A673 (cell line): ENCODE measurements around the gene IL1RAP. TPM values are rescaled to one million over a fixed set of nuclear protein-coding genes. Genes with fewer than 3 reads are reported as not detected.
A peak's percentile ranks its signal among the peaks of the same experiment; 100 is the strongest.

Experiments used
- BruUV-seq: library from RNA; stranded (reverse); fragments of 400-500 nt; replicated peaks from 2 replicates; lab custom pipeline; 2021; lab: Mats Ljungman, UMichigan
- CTCF ChIA-PET: fragments of 300-600 bp; sonication (Branson Sonifier 250); formaldehyde crosslinking; loops from one replicate; lab custom pipeline; 2022; ENCODE audit warnings: antibody characterized with exemption; lab: Charles Lee
- POLR2A ChIA-PET: fragments of 300-600 bp; sonication (Branson Sonifier 250); formaldehyde crosslinking; loops from one replicate; lab custom pipeline; 2022; ENCODE audit warnings: antibody characterized with exemption; ENCODE audit not compliant: low non-redundant PET; lab: Charles Lee
- DNase-seq: peaks from one replicate; pipeline ENCODE4 v3.0.0-alpha.2; 2015; ENCODE audit warnings: low spot score
- H3K27ac ChIP-seq: fragments of 200-600 bp; sonication (generic); 2 replicates; pipeline ENCODE4 v1.5.1; 2016; ENCODE audit warnings: mixed run types, low read depth, mild to moderate bottlenecking, mixed read lengths, antibody characterized with exemption, low read length; ENCODE audit not compliant: poor library complexity, severe bottlenecking
- H3K27me3 ChIP-seq: fragments of 200-600 bp; sonication (generic); replicated peaks from 2 replicates; pipeline ENCODE4 v1.6.1; 2017; ENCODE audit warnings: mixed run types, low read depth, mild to moderate bottlenecking, mixed read lengths, antibody characterized with exemption, low read length; ENCODE audit not compliant: insufficient read depth, poor library complexity
- H3K36me3 ChIP-seq: fragments of 200-600 bp; sonication (generic); 2 replicates; pipeline ENCODE4 v1.6.1; 2016; ENCODE audit warnings: mixed run types, mild to moderate bottlenecking, mixed read lengths, antibody characterized with exemption, low read length; ENCODE audit not compliant: insufficient read depth, poor library complexity, severe bottlenecking
- H3K4me1 ChIP-seq: fragments of 200-600 bp; sonication (generic); 2 replicates; pipeline ENCODE4 v1.6.1; 2017; ENCODE audit warnings: mixed run types, mild to moderate bottlenecking, mixed read lengths, antibody characterized with exemption, low read length; ENCODE audit not compliant: insufficient read depth, poor library complexity, severe bottlenecking
- H3K4me3 ChIP-seq: fragments of 200-600 bp; sonication (generic); 2 replicates; pipeline ENCODE4 v1.5.1; 2016; ENCODE audit warnings: low read depth, mixed run types, mild to moderate bottlenecking, mixed read lengths, low read length; ENCODE audit not compliant: poor library complexity, severe bottlenecking
- H3K9me3 ChIP-seq: fragments of 200-600 bp; sonication (generic); 2 replicates; pipeline ENCODE4 v1.6.1; 2016; ENCODE audit warnings: mixed run types, low read depth, mild to moderate bottlenecking, mixed read lengths, antibody characterized with exemption, low read length; ENCODE audit not compliant: poor library complexity, severe bottlenecking
- EZH2 ChIP-seq: fragments of 200-600 bp; sonication (generic); IDR thresholded peaks from 2 replicates; pipeline ENCODE4 v1.6.1; 2017; ENCODE audit warnings: borderline replicate concordance, low read depth, mild to moderate bottlenecking, mixed read lengths, antibody characterized with exemption, low read length; ENCODE audit not compliant: poor library complexity, severe bottlenecking
- intact Hi-C: fragments of 100-400 bp; cut with micrococcal nuclease; formaldehyde crosslinking; loops from one replicate; pipeline ENCODE4 v1.10.0; 2022; ENCODE audit not compliant: unreplicated experiment
- total RNA-seq: library from RNA; stranded (reverse); gene quantifications from 2 replicates; pipeline ENCODE4 v1.2.3, GENCODE V29; 2021
- TF ChIP-seq, protein P1 (sequence below): fragments of 300-800, 200-600 bp; sonication (generic); conservative IDR thresholded peaks from 2 replicates; pipeline ENCODE4 v1.5.1; 2017; ENCODE audit warnings: low read depth, mild to moderate bottlenecking, antibody characterized with exemption, low read length, moderate library complexity, mixed read lengths

The IL1RAP gene
- total RNA-seq, 1 experiment from 2014 or later = 207 TPM

DNA sequence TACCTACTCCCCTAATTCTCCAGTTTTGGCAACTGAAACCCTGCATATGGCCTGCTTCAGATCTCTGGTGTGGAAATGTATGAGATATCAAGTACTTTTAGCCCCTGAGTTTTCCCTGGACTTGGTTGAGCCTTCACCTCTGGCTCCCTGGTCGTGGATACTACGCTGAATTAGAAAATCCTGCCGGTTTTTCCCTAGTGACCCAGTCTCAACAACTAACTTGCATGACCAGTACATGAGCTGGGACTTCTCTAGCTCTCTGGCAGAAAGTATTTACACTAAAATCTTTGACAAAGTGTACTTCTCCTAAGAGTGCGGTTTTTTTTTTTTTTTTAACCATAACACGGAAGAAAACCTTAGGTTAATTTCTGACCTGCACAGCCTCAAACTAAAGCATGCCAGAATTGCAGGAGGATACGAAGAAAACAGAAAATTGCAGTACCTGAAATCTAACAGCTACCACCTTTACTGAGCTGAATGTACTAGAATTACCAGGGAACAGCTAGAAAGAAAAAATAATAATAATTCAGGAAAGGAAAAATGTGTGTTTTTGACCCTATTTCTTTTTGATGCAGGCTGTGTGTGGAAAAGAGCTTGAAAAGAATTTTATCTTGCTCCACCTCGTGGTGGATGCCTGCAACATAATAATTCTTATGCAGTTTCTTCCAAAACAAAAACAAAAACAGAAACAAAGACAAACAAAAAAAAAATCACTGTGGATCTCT lies 183.1 kb downstream of the IL1RAP start:
- peaks cover 73% of the 10 kb centered on the region for H3K4me1 ChIP-seq
- no peaks in the 10 kb centered on the region for H3K9me3 ChIP-seq
- no peaks in the 10 kb centered on the region for H3K36me3 ChIP-seq
- peak; percentile 87 for DNase-seq
- H3K27ac ChIP-seq = peak overlapping the region; percentile 92
- intact Hi-C loops = loop anchor here (1.0 to 10.0 kb wide), 7 partner anchors 102 to 1195 kb away; partner anchors contain the start of gene TMEM207
- CTCF ChIA-PET = interaction anchor here (0.6 to 1.8 kb wide), 10 partner anchors 16 to 736 kb away, joined by 3 to 7 read pairs (median 4); partner anchors contain the start of gene IL1RAP
- peak overlapping the region; percentile 15 for H3K4me3 ChIP-seq
- no peaks in the 10 kb centered on the region for H3K27me3 ChIP-seq
- no TSS peak for BruUV-seq
- POLR2A ChIA-PET = interaction anchor here (0.7 kb wide), 2 partner anchors 162 to 163 kb away, joined by 10 to 15 read pairs; no protein-coding TSS in a partner anchor
- TF ChIP-seq, protein P1, sequence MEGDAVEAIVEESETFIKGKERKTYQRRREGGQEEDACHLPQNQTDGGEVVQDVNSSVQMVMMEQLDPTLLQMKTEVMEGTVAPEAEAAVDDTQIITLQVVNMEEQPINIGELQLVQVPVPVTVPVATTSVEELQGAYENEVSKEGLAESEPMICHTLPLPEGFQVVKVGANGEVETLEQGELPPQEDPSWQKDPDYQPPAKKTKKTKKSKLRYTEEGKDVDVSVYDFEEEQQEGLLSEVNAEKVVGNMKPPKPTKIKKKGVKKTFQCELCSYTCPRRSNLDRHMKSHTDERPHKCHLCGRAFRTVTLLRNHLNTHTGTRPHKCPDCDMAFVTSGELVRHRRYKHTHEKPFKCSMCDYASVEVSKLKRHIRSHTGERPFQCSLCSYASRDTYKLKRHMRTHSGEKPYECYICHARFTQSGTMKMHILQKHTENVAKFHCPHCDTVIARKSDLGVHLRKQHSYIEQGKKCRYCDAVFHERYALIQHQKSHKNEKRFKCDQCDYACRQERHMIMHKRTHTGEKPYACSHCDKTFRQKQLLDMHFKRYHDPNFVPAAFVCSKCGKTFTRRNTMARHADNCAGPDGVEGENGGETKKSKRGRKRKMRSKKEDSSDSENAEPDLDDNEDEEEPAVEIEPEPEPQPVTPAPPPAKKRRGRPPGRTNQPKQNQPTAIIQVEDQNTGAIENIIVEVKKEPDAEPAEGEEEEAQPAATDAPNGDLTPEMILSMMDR = peak; percentile 79
- no peak for TF ChIP-seq EZH2

DNA sequence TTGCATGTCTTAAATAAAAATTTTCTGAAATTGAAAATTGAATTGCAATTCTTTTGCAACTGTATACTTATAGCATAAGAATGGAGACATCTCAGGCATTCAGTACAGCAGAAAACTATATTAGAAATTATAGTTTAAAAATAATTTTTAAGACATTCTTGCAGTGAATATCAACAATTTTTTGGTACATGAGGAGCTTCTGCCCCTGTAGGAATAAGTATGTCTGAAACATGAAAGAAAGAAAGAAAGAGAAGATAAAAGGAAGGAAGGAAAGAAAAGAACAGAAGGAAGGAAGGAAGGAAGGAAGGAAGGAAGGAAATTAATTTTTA lies 183.6 kb downstream of the IL1RAP start:
- H3K4me1 ChIP-seq = peaks cover 68% of the 10 kb centered on the region
- no peaks in the 10 kb centered on the region for H3K36me3 ChIP-seq
- H3K27ac ChIP-seq = peak overlapping the region; percentile 92
- BruUV-seq = no TSS peak
- H3K4me3 ChIP-seq = peak overlapping the region; percentile 15
- no peak for DNase-seq
- ChIA-PET POLR2A (interaction anchor here (0.7 kb wide), 2 partner anchors 163 to 164 kb away, joined by 10 to 15 read pairs; no protein-coding TSS in a partner anchor), CTCF (interaction anchor here (0.7 to 1.8 kb wide), 8 partner anchors 16 to 736 kb away, joined by 3 to 7 read pairs (median 4); partner anchors contain the start of gene IL1RAP)
- TF ChIP-seq, protein P1 = 0 out of 2 replicates have a peak, but pooled peaks have one; percentile 36
- no peak for TF ChIP-seq EZH2
- no peaks in the 10 kb centered on the region for H3K9me3 ChIP-seq
- intact Hi-C loops = loop anchor here (1.0 to 10.0 kb wide), 7 partner anchors 103 to 1195 kb away; partner anchors contain the start of gene TMEM207
- no peaks in the 10 kb centered on the region for H3K27me3 ChIP-seq

DNA sequence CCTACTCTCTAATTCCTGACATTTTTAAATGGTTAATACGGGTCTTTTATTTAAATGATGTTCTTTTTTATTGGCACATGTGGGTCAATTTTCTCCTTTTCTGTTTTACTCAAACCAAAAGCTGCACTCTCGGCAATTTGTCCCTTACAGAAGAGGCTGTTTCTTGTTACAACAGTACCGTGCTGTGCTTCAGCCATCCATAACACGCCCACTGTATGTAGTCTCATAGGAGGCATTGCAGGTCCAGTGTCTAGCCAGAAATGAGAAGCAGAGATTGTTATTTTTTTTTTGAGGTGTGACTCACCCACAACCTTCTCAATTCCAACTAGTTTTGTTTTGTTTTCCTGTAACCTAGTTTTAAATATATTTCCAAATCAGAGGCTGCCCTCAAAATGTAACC lies 184.0 kb downstream of the IL1RAP start:
- no TSS peak for BruUV-seq
- Histone ChIP-seq H3K27me3 (no peaks in the 10 kb centered on the region), H3K9me3 (no peaks in the 10 kb centered on the region), H3K4me1 (peaks cover 67% of the 10 kb centered on the region), H3K36me3 (no peaks in the 10 kb centered on the region), H3K27ac (peak overlapping the region; percentile 92), H3K4me3 (peak overlapping the region; percentile 15)
- TF ChIP-seq, protein P1 = no peak
- no peak for TF ChIP-seq EZH2
- intact Hi-C loops = loop anchor here (1.0 to 10.0 kb wide), 8 partner anchors 103 to 1196 kb away; partner anchors contain the start of gene TMEM207
- CTCF ChIA-PET = interaction anchor here (0.6 to 1.8 kb wide), 7 partner anchors 17 to 740 kb away, joined by 3 to 7 read pairs (median 4); partner anchors contain the start of gene IL1RAP
- peak; percentile 91 for DNase-seq
- POLR2A ChIA-PET = no interaction called here
